ENCODE results near the gene OR5K4. TPM values are rescaled to one million over a fixed set of nuclear protein-coding genes. Genes with fewer than 3 reads are reported as not detected.

Gene OR5K4, protein sequence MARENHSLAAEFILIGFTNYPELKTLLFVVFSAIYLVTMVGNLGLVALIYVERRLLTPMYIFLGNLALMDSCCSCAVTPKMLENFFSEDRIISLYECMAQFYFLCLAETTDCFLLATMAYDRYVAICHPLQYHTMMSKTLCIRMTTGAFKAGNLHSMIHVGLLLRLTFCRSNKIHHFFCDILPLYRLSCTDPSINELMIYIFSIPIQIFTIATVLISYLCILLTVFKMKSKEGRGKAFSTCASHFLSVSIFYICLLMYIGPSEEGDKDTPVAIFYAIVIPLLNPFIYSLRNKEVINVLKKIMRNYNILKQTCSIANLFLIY
- not detected for total RNA-seq

DNA sequence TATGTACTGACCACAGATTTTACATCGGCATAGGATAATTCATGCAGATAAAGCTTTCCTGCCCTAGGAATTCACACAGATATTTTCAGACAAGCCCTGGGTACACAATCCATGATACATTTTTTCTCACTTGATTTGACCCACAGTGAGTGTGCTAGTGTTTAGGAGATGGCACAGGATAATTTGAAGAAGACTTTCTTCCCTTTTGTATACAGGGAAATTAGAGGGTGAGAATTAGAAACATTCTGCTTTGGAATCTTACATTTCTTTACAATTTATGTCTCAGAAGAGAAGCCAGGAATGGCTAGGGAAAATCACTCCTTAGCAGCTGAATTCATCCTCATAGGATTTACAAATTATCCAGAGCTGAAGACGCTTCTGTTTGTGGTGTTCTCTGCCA lies at the start of gene OR5K4:
Gene OR5K4 (plus strand): TSS at position 301 of the 400 bp plus-strand sequence. CDS start 0 bp downstream, at position 301.
- no peaks in the 10 kb centered on the region for H3K27me3 ChIP-seq
- no peak within 1 kb of the TSS for H3K4me3 ChIP-seq

DNA sequence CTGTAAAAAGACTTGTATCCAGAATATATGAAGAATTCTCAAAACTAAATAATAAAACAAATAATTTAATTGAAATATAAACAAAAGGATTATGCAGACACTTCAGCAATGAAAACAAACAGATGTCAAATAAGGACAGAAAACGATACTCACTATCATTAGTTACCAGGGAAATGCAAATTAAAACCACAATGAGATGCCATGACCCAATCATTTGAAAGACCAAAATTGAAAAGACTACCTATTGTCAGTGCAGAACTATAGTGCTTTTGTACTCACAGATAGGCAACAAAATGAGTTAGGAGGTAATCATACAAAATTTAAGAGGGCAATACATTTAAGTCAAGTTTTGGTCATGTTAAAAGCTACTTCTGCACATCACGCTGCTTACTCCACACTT lies 31.6 kb upstream of the OR5K4 start:
- peaks cover 0 to 9% (median 0%) of the 10 kb centered on the region in 4 donors for H3K4me1 ChIP-seq
- no peaks in the 10 kb centered on the region for H3K36me3 ChIP-seq
- H3K4me3 ChIP-seq: no peak overlapping the region
- H3K9me3 ChIP-seq: no peaks in the 10 kb centered on the region
- no peak for DNase-seq (ENCODE audit: low spot score in 2 of 2)
- H3K27me3 ChIP-seq: no peaks in the 10 kb centered on the region
- TF ChIP-seq EP300 (IDR thresholded peaks at IDR 0.05): no peak
- TF ChIP-seq, protein P1, sequence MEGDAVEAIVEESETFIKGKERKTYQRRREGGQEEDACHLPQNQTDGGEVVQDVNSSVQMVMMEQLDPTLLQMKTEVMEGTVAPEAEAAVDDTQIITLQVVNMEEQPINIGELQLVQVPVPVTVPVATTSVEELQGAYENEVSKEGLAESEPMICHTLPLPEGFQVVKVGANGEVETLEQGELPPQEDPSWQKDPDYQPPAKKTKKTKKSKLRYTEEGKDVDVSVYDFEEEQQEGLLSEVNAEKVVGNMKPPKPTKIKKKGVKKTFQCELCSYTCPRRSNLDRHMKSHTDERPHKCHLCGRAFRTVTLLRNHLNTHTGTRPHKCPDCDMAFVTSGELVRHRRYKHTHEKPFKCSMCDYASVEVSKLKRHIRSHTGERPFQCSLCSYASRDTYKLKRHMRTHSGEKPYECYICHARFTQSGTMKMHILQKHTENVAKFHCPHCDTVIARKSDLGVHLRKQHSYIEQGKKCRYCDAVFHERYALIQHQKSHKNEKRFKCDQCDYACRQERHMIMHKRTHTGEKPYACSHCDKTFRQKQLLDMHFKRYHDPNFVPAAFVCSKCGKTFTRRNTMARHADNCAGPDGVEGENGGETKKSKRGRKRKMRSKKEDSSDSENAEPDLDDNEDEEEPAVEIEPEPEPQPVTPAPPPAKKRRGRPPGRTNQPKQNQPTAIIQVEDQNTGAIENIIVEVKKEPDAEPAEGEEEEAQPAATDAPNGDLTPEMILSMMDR (IDR thresholded peaks at IDR 0.05): no peak
- no peak for TF ChIP-seq POLR2A (IDR thresholded peaks at IDR 0.05)
- no peak overlapping the region for H3K27ac ChIP-seq
- WGBS, 2 donors: 78 to 80% methylated on average over 2 of the region's 2 CpGs

More for the DNA sequence above, at the start of gene OR5K4:
- WGBS, 2 donors: 78 to 80% methylated on average over 2 of the region's 2 CpGs
- TF ChIP-seq, protein P1 (IDR thresholded peaks at IDR 0.05): no peak
- no peak for TF ChIP-seq EP300 (IDR thresholded peaks at IDR 0.05)
- no peak for TF ChIP-seq POLR2A (IDR thresholded peaks at IDR 0.05)
- DNase-seq (ENCODE audit: low spot score in 2 of 2): no peak
- H3K27ac ChIP-seq: no peak within 1 kb of the TSS
- no peaks in the 10 kb centered on the region for H3K36me3 ChIP-seq
- peaks cover 0 to 4% (median 0%) of the 10 kb centered on the region in 4 donors for H3K9me3 ChIP-seq
- no peaks in the 10 kb centered on the region for H3K4me1 ChIP-seq

DNA sequence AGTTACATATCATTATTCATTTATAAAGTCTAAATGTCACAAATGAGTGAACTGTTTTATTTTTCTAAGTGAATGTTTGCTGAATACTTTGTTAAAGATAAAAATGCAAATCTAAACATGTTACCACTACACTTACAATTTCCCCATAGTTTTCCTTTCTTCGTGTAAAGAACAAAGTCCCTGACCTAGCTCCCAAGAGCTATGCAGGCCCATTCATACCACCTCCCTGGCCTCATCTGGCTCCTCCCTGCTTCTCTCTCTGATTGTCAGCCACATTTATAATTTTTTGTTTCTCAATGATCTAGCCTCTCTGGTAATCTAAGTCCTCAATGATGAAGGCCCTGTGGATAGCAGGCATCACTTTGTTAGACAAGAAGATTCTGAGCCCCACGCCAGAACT lies 31.0 kb upstream of the OR5K4 start:
- Histone ChIP-seq H3K4me3 (no peak overlapping the region), H3K4me1 (peaks cover 0 to 9% (median 0%) of the 10 kb centered on the region in 4 donors), H3K36me3 (no peaks in the 10 kb centered on the region), H3K27ac (no peak overlapping the region), H3K9me3 (no peaks in the 10 kb centered on the region), H3K27me3 (no peaks in the 10 kb centered on the region)
- WGBS, 2 donors: 55 to 56% methylated on average over 2 of the region's 2 CpGs
- DNase-seq (ENCODE audit: low spot score in 2 of 2): no peak
- TF ChIP-seq POLR2A (IDR thresholded peaks at IDR 0.05) (no peak), EP300 (IDR thresholded peaks at IDR 0.05) (no peak)
- TF ChIP-seq, protein P1 (IDR thresholded peaks at IDR 0.05): no peak

DNA sequence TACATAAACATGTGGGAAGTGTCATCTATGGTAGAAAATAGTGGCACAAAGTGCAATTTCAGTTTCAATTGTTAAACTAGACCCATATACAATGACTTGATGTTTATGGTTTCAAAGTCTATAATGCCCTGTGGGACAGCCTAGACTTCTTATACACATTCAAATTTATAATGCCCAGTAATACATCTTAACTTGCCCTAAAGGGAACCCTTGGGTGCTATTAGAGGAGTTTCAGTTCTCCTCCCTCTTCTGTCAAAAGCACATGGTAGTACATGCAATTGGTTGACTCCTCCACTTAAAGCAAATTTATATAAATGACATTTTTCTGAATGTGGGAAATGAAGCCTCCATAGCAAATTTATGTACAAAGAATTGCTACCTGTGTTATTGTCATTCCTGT lies 30.2 kb upstream of the OR5K4 start:
- Histone ChIP-seq H3K4me3 (no peak overlapping the region), H3K27ac (no peak overlapping the region), H3K27me3 (no peaks in the 10 kb centered on the region), H3K9me3 (no peaks in the 10 kb centered on the region), H3K4me1 (peaks cover 0 to 9% (median 0%) of the 10 kb centered on the region in 4 donors), H3K36me3 (no peaks in the 10 kb centered on the region)
- TF ChIP-seq, protein P1 (IDR thresholded peaks at IDR 0.05): no peak
- TF ChIP-seq EP300 (IDR thresholded peaks at IDR 0.05) (no peak), POLR2A (IDR thresholded peaks at IDR 0.05) (no peak)
- DNase-seq (ENCODE audit: low spot score in 2 of 2): no peak

DNA sequence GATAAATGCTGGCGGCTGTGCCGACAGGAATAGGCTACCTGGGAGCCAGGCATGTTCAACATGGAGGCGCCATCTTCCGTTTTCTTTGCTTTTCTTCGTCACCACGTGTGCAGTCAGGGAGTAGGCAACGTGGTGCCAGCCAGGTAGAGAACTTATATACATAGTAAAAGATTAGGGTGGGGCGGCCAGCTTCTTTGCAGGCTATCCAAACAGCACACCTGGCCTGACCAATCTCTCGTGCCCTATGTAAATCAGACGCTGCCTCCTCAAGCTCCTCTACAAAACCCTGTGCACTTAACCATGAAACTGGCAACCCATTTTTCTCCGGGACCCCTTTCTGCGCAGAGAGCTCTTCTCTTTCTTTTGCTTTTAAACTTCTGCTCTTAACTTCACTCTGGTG lies 28.6 kb upstream of the OR5K4 start:
- H3K27ac ChIP-seq: no peak overlapping the region
- DNase-seq (ENCODE audit: low spot score in 2 of 2): no peak
- H3K27me3 ChIP-seq: peaks cover 0 to 3% of the 10 kb centered on the region in 2 donors
- H3K4me3 ChIP-seq: no peak overlapping the region
- WGBS, 2 donors: 80 to 85% methylated on average over 12 of the region's 12 CpGs
- H3K36me3 ChIP-seq: no peaks in the 10 kb centered on the region
- H3K4me1 ChIP-seq: peaks cover 0 to 9% (median 0%) of the 10 kb centered on the region in 4 donors
- no peaks in the 10 kb centered on the region for H3K9me3 ChIP-seq
- TF ChIP-seq, protein P1 (IDR thresholded peaks at IDR 0.05): no peak
- TF ChIP-seq POLR2A (IDR thresholded peaks at IDR 0.05) (no peak), EP300 (IDR thresholded peaks at IDR 0.05) (no peak)
